HG03558 (cell line): Measurements from ENCODE around the gene ASXL1.
A peak's percentile ranks its signal among the peaks of the same experiment; 100 is the strongest.
"Not testable (repeated sequence)": the region's sequence is repeated elsewhere in the genome, so short reads cannot be mapped to it uniquely, and the experiment has no call there.

ENCODE experiments used
- ATAC-seq: cut with Tn5 transposase; IDR thresholded peaks from one replicate; pipeline ENCODE4 v1.9.1; 2021; ENCODE audit warnings: moderate number of reproducible peaks; ENCODE audit not compliant: unreplicated experiment; ENCODE audit errors: extremely low read depth

ASXL1 gene

DNA sequence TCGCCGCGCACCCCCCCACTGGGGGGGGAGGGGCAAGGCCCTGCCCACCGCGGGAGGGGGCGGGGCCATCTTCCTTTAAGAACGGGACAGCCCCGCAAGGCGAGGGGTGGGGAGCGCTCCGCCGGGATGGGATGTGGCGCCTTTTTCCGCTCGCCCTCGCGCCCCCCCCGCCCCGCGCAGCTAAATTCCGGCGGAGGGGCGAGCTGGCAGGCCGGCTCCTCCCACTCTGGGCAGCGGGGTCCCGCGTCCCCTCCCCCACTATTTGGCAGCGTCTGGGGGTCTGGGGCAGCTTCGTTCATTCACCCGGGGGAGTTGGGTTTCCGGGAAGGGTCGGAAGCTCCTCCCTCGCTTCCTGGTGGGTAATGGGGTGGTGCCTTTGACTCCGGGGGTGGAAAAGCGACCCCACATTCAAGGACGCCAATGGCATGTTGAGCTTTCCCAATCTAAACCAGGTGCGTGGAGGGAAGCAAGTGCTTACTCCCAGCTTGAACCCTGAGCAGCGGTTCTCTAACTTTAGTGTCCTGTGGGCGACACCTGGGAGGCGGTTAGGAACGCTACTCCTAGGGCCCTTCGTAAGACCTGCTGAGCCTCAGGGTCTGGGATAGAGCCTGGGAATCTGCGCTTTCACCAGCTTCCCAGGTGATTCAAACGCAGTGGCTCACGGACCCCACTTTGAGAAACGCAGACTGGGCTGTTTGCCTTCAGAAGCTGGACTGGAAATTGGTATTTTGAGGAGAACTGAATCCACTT is 927 bp downstream of the ASXL1 start:
- no peak for ATAC-seq

DNA sequence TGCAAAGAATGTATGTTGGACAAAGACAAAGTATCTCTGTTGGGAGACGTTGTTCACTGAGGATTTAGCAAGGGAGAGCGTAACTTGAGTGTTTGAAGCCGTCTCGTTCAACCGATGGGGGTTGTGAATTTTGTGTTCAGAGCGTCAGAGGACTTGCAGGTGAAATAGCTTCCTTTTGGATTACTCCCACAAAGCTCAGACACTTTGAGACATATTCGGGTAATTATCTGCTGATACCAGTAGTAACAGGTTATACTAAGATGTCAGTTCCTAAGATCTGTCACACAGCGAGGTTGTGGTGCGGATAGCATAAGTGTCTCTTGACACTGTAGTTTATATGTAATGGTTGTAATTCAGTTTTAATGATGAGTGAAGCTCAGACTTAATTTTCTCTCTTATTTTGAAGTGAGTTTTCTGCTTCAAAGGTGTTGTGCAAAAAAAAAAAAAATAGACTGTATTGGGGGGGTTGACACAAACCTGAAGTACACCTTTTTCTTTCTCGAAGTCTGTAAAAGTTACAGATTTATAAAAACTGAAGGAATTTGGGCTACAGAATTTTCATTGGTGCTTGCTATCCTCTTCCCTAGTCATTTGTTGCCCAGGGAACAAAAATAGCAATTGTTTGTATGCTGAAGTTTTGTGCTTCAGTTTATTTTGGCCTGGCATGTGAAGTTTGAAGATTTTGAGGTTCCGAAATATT is 1.7 kb downstream of the ASXL1 start:
- ATAC-seq = no peak

DNA sequence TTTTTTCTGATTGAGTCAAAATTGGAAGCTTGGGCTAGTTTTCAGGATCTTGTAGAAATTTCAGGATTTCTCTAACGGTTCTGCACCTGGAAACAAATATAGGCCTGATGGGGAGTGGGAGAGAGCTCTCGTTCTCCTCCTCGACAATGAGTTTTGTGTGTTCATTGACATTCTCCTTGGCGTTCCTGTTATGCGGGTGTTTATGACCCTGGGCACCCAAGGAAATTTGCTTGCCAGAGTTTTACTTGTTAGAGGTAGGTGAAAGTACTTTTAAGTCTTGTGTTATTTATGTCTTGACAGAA is 2.2 kb downstream of the ASXL1 start:
- ATAC-seq = no peak

DNA sequence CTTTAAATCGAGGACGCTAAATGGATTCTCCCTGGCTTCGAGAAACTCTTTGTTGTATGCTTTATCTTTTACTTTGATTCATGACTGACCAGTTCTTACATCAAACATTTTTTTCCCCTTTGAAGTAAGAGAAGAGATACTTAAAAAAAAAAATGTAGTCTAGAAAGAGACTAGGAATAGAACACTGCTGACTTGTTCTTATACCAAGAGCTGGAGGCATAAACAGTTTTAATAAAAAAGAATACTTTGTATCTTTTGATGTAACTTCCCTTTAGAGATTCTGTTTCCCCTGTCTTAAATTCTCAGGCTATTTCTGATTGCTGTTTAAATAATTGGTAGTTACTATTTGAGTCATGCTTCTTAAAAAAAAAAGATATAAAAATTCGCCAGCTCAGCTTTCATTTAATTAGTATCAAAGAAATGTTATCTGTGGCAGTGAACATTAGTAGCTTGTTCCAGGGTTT is 4.8 kb downstream of the ASXL1 start:
- ATAC-seq = no peak

DNA sequence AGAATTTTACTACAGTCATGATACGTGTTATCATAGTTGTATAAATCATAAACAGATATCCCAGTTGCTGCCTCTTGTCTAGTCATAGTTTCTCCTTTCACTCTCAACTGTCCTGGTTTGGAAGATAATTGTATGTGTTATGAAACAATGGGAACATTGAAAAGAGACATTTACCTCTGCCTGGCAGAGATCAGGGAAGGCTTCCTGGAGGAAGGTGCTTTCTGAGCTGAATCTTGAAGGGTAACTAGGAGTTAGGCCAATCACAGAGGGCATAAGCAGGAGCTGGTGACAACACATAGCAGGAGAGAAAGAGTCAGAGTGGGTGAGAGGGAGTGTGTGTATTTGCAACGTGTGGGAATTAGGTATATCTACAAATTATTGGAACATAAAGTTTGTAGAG is 5.4 kb downstream of the ASXL1 start:
- no peak for ATAC-seq

DNA sequence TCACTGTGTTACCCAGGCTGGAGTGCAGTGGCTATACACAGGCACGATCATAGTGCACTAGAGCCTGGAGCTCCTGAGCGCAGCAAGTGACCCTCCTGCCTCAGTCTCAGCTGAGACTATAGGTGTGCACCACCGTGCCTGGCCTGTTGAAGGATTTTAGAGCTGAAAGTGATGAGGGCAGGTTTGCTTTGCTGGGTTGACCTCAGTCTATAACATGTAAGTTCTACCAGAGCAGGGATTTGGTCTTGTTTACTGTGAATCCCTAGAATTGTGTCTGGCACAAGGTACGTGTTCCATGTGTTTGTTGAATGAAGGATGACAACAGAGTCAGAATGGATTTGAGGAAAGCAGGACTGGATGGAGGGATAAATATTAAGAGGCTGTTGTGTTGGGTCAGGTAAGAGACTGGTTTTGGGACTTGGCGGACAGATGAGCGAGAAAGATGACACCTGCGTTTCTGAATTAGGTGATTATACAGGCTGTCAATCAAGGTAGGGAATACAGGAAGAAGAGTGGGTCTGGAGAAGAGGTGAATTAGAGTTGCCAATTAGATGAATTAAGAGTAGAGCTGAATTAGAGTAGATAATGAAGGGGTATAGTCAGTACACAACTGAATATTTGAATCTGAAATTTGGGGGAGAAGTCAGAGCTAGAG is 6.5 kb downstream of the ASXL1 start:
- no peak for ATAC-seq

DNA sequence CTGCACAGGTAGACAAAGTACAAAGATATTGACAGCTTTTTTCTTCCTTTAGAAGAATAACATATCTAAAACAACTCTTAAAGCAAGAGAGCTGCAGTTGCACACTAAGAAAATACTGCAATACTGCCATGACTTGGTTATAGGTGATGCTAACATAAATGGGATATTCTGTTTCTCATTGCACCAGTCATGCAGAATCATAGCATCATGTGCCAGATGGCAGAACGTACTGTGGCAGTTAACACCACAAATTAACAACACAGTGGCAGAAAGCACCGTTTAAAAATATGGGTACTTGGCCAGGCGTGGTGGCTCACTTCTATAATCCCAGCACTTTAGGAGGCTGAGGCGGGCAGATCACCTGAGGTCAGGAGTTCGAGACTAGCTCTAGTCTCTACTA is 7.4 kb downstream of the ASXL1 start:
- ATAC-seq = no peak

DNA sequence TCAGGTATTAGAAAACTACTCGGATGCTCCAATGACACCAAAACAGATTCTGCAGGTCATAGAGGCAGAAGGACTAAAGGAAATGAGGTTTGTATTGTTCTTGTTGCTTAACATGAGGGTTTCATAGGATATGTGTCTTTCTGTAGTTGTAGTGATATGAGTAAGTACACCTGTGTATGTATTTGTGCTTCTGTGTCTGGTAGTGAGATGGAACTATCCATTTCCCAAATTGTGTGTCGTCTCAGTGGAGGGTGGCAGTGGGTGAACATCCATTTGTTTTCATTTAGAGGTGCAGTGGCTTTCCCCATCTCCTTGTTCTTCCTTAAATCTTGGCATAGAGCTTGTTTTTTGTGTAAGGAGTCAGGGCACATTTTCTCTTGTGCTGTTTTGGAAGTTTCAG is 8.2 kb downstream of the ASXL1 start:
- ATAC-seq = peak; percentile 39

DNA sequence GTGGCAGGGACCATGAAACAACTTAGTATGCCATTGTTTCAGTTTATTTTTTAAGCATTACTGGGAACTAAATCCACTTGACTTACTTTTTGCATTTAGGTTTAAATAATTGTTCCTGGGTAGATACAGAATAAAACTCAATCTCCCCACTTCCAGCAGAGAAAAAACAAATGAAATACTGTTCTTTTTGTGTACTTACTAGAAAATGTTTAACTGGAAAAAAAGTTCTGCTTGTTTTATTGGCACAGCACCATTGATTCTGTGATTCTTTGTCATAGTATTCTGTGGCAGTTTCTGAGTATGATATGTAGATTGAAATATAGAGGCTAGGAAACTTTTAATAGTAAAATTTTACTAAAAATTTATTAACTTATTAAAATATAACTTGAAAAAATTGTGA is 10.2 kb downstream of the ASXL1 start:
- no peak for ATAC-seq

DNA sequence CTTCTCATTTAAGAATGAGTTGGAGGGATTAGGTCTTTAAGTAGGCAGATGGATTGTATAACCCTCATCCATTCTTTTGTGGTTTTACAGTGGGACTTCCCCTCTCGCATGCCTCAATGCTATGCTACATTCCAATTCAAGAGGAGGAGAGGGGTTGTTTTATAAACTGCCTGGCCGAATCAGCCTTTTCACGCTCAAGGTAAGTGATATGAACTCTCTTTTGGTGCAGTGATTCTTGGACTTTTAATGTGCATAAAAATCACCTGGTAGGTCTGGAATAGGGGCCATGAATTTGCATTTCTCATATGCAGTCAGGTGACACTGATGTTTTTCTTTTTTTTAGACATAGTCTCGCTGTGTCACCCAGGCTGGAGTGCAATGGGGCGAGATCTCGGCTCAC is 10.8 kb downstream of the ASXL1 start:
- no peak for ATAC-seq

DNA sequence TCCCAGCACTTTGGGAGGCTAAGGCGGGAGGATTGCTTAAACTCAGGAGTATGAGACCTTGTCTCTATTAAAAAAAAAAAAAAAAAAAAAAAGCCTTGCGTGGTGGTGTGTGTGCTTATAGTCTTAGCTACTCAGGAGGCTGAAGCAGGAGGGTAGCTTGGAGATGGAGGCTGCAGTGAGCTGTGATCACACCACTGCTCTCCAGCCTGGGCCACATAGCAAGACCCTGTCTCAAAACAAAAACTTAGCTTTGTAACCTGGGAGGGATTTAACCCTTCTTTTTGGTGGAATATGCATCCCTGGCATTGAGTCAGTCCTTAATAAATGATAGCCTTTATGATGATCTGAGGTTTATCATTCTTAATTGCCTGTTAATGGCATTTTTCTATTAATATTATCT is 12.8 kb downstream of the ASXL1 start:
- no peak for ATAC-seq

DNA sequence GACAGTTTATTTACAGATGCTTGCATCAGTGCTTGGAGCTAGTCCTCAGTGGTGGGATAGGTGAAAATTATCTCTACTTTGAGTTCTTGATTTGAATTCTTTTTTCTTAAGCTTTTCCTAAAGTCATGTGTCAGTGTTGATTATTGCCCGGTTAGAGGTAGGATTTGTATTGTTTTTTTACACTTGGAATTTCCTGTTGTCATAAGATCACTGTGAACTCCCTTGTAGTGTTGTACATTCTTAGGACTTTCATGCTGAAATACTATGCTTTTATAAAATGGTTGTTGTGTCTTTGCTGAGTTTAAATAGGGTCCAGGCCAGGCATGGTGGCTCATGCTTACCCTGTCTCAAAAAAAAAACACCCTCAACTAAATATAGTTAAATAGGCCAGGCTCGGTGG is 20.3 kb downstream of the ASXL1 start:
- no peak for ATAC-seq

DNA sequence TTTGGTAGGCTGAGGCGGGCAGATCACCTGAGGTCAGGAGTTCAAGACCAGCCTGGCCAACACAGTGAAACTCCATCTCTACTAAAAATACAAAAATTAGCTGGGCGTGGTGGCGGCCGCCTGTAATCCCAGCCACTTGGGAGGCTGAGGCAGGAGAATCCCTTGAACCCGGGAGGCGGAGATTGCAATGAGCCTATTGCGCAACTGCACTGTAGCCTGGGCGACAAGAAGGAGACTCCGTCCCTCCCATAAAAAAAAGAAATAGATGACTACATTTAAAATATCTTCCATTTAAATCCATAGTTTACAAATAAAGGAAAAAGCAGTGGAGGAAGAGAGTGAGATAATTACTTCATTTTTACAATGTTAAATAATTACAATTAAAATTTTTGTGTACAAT is 21.9 kb downstream of the ASXL1 start:
- not testable (repeated sequence) for ATAC-seq

DNA sequence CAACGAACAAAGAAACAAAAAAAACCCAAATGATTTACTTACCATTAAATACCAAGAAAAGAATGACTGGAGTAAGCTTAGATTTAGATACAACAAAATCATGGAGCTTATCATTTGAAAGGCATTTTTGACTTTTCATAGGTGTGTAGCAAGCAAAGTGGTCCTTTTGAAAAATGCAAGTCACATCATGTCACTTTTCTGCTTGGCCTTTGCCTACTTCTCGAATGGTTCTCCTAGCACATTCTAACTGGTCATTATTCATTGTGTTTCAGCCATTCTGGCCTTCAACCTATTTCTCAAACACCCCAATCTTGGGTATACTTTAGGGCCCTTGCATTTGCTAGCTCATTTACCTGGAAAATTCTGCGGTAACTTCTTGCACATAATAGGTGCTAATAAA is 22.6 kb downstream of the ASXL1 start:
- ATAC-seq = no peak

DNA sequence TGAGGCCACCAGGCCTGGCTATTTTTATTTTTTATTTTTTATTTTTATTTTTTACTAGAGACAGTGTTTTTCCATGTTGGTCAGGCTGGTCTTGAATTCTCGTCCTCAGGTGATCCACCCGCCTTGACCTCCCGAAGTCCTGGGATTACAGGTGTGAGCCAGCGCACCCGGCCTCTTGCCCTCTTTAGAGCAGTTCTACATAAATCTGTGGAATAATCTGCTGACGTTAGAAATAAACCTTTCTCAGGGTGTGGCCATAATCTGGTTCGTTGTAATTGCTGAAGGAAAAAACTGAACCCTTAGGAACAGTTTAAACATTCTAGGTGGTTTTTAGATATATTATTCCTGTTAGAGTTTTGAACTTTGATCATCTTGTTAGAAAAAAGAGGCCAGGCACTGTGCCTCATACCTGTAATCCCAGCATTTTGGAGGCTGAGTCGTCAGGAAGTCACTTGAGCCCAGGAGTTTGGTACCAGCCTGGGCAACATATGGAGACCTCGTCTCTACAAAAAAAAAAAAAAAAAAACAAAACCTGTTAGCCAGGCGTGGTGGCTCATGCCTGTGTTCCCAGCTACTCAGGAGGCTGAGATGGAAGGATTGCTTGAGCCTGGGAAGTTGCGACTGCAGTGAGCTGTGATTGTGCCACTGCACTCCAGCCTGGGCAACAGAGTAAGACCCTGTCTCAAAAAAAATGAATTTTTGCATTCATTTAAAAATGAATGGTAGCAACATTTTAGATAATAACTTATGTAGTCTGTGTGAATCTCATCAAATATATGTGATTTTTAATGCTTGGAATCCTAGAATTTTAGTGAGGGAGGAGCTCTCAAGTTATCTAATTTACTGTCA is 24.2 kb downstream of the ASXL1 start:
- no peak for ATAC-seq

DNA sequence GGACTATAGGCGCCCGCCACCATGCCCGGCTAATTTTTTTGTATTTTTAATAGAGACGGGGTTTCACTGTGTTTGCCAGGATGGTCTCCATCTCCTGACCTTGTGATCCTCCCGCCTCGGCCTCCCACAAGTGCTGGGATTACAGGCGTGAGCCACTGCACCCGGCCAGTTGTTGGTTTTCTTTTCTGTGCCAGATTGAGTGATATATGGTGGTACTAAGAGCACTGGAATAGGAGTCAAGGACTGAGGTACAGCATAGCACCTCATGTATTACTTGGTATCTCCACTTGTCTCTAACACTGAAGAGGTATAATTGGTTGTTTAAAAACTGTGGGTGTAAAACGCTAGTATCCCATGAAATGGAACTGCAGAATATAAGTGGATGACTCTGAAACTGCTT is 25.3 kb downstream of the ASXL1 start:
- ATAC-seq = not testable (repeated sequence)

DNA sequence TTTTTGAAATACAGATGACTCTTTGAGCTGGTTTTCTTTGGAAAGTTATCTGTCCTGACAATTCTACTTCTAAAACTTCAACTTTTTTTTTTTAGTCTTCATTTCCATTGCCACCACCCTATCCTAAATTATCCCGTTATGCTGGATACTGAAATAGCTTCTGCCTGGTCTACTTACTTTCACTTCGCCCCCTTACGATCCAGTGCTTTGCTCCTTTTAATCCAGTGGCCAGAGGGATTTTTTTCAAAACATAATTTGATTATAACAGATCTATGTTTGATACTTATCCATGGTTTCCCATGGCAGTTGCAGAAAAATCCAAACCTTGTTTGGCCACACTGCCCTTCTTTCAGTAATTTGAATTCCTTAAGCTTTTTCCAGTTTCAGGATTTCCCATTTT is 27.4 kb downstream of the ASXL1 start:
- no peak for ATAC-seq

DNA sequence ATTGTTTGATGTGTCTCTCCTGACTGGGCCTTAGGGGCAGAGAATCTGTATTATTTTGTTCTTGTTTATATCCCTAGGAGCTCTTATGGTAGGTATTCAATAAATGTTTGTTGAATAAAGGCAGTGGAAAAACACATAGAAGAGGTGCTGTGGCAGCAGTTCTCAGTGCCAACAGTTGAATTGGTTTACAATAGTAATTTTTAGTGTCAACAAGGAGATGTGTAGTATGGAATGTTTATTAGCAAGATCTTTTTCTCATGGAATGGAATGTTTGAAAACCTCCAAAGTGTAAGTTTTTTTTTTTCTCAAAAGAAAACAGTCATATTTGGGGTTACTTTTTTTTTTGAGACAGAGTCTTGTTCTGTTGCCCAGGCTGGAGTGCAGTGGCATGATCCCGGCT is 28.0 kb downstream of the ASXL1 start:
- ATAC-seq = no peak

DNA sequence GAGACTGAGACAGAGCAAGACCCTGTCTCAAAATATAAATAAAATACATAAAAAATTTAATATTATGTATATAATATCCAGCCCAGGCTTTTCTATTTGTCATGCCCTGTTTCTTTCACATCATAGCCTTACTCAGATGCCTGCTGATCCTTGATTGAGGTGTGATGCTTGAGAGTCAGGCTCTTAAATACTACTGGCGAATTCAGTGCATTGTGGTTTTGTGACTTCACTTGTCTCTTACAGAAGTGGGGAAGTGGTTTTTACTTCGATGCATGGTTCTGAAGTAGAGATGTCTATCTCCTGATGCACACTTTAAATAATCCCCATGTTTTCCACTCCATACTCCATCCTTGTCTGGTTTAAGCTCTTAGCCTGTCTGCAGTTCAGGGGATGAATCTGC is 29.1 kb downstream of the ASXL1 start:
- ATAC-seq = no peak

DNA sequence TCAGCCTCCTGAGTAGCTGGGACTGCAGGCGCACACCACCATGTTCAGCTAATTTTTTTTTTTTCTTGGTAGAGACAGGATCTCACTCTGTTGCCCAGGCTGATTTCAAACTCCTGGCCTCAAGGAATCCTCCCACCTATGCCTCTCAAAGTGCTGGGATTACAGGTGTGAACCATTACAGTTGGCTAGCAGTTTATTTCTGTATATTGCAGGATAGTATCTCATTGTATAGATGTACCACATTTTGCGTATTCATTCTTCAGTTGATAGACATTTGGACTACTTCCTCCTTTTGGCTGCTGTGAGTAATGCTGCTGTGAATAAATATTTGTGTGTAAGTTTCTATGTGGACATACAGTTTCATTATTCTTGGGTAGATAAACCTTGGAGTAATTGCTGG is 32.9 kb downstream of the ASXL1 start:
- no peak for ATAC-seq

DNA sequence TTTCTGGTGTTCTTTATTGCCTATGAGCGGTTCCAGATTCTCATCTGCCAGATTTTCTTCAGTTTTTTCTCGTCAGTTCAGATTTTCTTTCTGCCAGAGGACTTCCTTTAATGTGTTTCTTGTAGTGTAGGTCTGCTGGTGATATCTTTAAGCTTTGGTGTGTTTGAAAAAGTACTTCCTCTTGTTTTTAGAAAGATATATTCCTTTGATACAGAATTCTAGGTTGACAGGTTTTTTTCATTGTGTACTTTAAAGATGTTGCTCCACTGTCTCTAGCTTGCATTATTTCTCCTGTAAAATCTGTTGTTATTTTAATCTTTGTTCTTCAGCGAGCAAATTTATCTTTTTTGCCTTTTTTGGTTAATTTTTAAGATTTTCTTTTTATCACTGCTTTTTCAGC is 36.9 kb downstream of the ASXL1 start:
- ATAC-seq = no peak
